ENCODE data around the gene IFI44.
A peak's percentile ranks its signal among the peaks of the same experiment; 100 is the strongest.

Gene IFI44

GRCh38 chr1:78658901-78659300 lies 9.3 kb downstream of the IFI44 start:
- no peak for FAIRE-seq

- FAIRE-seq: no peak
Observed at GRCh38 chr1:78663923-78664322, 14.3 kb downstream of the IFI44 start.

GRCh38 chr1:78664763-78665162 lies 15.1 kb downstream of the IFI44 start:
- no peak for FAIRE-seq

- FAIRE-seq: no peak
Observed at GRCh38 chr1:78665809-78666208, 16.2 kb downstream of the IFI44 start.

- no peak for FAIRE-seq
Observed at GRCh38 chr1:78667939-78668338, 18.3 kb downstream of the IFI44 start.

GRCh38 chr1:78668427-78668826 lies 18.8 kb downstream of the IFI44 start:
- no peak for FAIRE-seq

GRCh38 chr1:78672428-78672827 lies 22.8 kb downstream of the IFI44 start:
- no peak for FAIRE-seq

GRCh38 chr1:78673120-78673519 lies 23.5 kb downstream of the IFI44 start:
- no peak for FAIRE-seq

- peak; percentile 98 for FAIRE-seq
Observed at GRCh38 chr1:78676347-78676982, 26.8 kb downstream of the IFI44 start.

GRCh38 chr1:78676993-78677392 lies 27.4 kb downstream of the IFI44 start:
- no peak for FAIRE-seq

GRCh38 chr1:78677788-78678187 lies 28.2 kb downstream of the IFI44 start:
- no peak for FAIRE-seq

GRCh38 chr1:78678324-78678723 lies 28.7 kb downstream of the IFI44 start:
- FAIRE-seq: no peak

GRCh38 chr1:78681265-78681664 lies 31.6 kb downstream of the IFI44 start:
- no peak for FAIRE-seq

- FAIRE-seq: no peak
Observed at GRCh38 chr1:78682496-78682895, 32.9 kb downstream of the IFI44 start.

- FAIRE-seq: no peak
Observed at GRCh38 chr1:78683079-78683478, 33.4 kb downstream of the IFI44 start.

GRCh38 chr1:78687315-78687714 lies 37.7 kb downstream of the IFI44 start:
- FAIRE-seq: no peak

- FAIRE-seq: no peak
Observed at GRCh38 chr1:78687914-78688313, 38.3 kb downstream of the IFI44 start.

GRCh38 chr1:78688697-78689096 lies 39.1 kb downstream of the IFI44 start:
- no peak for FAIRE-seq

- FAIRE-seq: no peak
Observed at GRCh38 chr1:78690516-78690915, 40.9 kb downstream of the IFI44 start.

GRCh38 chr1:78691995-78692747 lies 42.5 kb downstream of the IFI44 start:
- no peak for FAIRE-seq

GRCh38 chr1:78699813-78700212 lies 50.2 kb downstream of the IFI44 start:
- no peak for FAIRE-seq

GRCh38 chr1:78702426-78702825 lies 52.8 kb downstream of the IFI44 start:
- FAIRE-seq: no peak

- FAIRE-seq: no peak
Observed at GRCh38 chr1:78703806-78704205, 54.2 kb downstream of the IFI44 start.

- FAIRE-seq: no peak
Observed at GRCh38 chr1:78712467-78713051, 62.9 kb downstream of the IFI44 start.
